Measurements from ENCODE around the gene HIRIP3.

GRCh38 chr16:29992344-29992967, 3.0 kb downstream of the HIRIP3 start:
- TF ChIP-seq CTCF (IDR thresholded peaks at IDR 0.05; ENCODE audit: low read length) (no peak), EZH2 (optimal IDR thresholded peaks at IDR 0.05; ENCODE audit: low read depth, low read length) (no peak)
